H9 (cell line): ENCODE measurements around the gene SPA17. TPM values are rescaled to one million over a fixed set of nuclear protein-coding genes. Genes with fewer than 3 reads are reported as not detected.

Experiments
- DNase-seq: peaks from one replicate; pipeline ENCODE4 v3.0.0-alpha.2; 2017
- H2AFZ ChIP-seq: one replicate; pipeline ENCODE4 v1.6.1; 2013; ENCODE audit warnings: mild to moderate bottlenecking, low read length, control low read depth, moderate library complexity
- H2AK5ac ChIP-seq: 2 replicates; pipeline ENCODE4 v1.6.1; 2013; ENCODE audit warnings: low read length, control low read depth, mixed read lengths; ENCODE audit not compliant: insufficient read length
- H2BK120ac ChIP-seq: one replicate; pipeline ENCODE4 v1.6.1; 2013; ENCODE audit warnings: low read depth, mild to moderate bottlenecking, low read length, control low read depth, inconsistent platforms; ENCODE audit not compliant: poor library complexity, severe bottlenecking
- H2BK12ac ChIP-seq: 2 replicates; pipeline ENCODE4 v1.6.1; 2013; ENCODE audit warnings: low read length, control low read depth, mixed read lengths, low read depth; ENCODE audit not compliant: insufficient read length
- H2BK15ac ChIP-seq: 2 replicates; pipeline ENCODE4 v1.6.1; 2013; ENCODE audit warnings: low read depth, low read length, control low read depth
- H2BK20ac ChIP-seq: one replicate; pipeline ENCODE4 v1.6.1; 2013; ENCODE audit warnings: low read depth, mild to moderate bottlenecking, low read length, control low read depth, inconsistent platforms; ENCODE audit not compliant: poor library complexity, severe bottlenecking
- H2BK5ac ChIP-seq: 2 replicates; pipeline ENCODE4 v1.6.1; 2013; ENCODE audit warnings: low read length, control low read depth, mixed read lengths; ENCODE audit not compliant: insufficient read length
- H3K14ac ChIP-seq: 2 replicates; pipeline ENCODE4 v1.6.1; 2013; ENCODE audit warnings: low read length, control low read depth; ENCODE audit not compliant: insufficient read depth
- H3K18ac ChIP-seq: 2 replicates; pipeline ENCODE4 v1.6.1; 2013; ENCODE audit warnings: low read depth, mild to moderate bottlenecking, mixed read lengths, low read length, control low read depth; ENCODE audit not compliant: insufficient read length
- H3K23ac ChIP-seq: 2 replicates; pipeline ENCODE4 v1.6.1; 2013; ENCODE audit warnings: low read length, control low read depth, mixed read lengths, low read depth; ENCODE audit not compliant: insufficient read length
- H3K23me2 ChIP-seq: 2 replicates; pipeline ENCODE4 v1.6.1; 2013; ENCODE audit warnings: low read depth, mild to moderate bottlenecking, mixed read lengths, low read length, control low read depth; ENCODE audit not compliant: insufficient read length, poor library complexity, severe bottlenecking
- H3K27ac ChIP-seq: 2 replicates; pipeline ENCODE4 v1.5.1; 2013; ENCODE audit warnings: low read length, control low read depth, mixed read lengths, low read depth; ENCODE audit not compliant: insufficient read length
- H3K27me3 ChIP-seq: 2 replicates; pipeline ENCODE4 v1.6.1; 2013; ENCODE audit warnings: low read length, control low read depth, inconsistent platforms; ENCODE audit not compliant: insufficient read depth
- H3K4ac ChIP-seq: 2 replicates; pipeline ENCODE4 v1.6.1; 2013; ENCODE audit warnings: low read depth, mild to moderate bottlenecking, control low read depth, inconsistent platforms, low read length, moderate library complexity
- H3K4me1 ChIP-seq: 2 replicates; pipeline ENCODE4 v1.6.1; 2013; ENCODE audit warnings: low read length, control low read depth, inconsistent platforms; ENCODE audit not compliant: insufficient read depth
- H3K4me2 ChIP-seq: 2 replicates; pipeline ENCODE4 v1.6.1; 2013; ENCODE audit warnings: low read length, control low read depth, mixed read lengths; ENCODE audit not compliant: insufficient read length, insufficient read depth
- H3K56ac ChIP-seq: 2 replicates; pipeline ENCODE4 v1.6.1; 2013; ENCODE audit warnings: low read depth, mild to moderate bottlenecking, mixed read lengths, low read length, control low read depth; ENCODE audit not compliant: insufficient read length
- H3K79me1 ChIP-seq: 2 replicates; pipeline ENCODE4 v1.6.1; 2013; ENCODE audit warnings: low read depth, mild to moderate bottlenecking, moderate library complexity, low read length, control low read depth, inconsistent platforms; ENCODE audit not compliant: insufficient read depth, poor library complexity, severe bottlenecking
- H3K79me2 ChIP-seq: 2 replicates; pipeline ENCODE4 v1.6.1; 2013; ENCODE audit warnings: low read length, control low read depth, inconsistent platforms; ENCODE audit not compliant: insufficient read depth
- H3K9ac ChIP-seq: 2 replicates; pipeline ENCODE4 v1.6.1; 2013; ENCODE audit warnings: low read length, control low read depth, mixed read lengths; ENCODE audit not compliant: insufficient read length; ENCODE audit errors: extremely low read depth
- H3K9me3 ChIP-seq: one replicate; pipeline ENCODE4 v1.6.1; 2013; ENCODE audit warnings: low read depth, low read length, inconsistent platforms; ENCODE audit not compliant: control insufficient read depth
- H3T11ph ChIP-seq: one replicate; pipeline ENCODE4 v1.6.1; 2013; ENCODE audit warnings: mild to moderate bottlenecking, low read length, control low read depth, inconsistent platforms
- H4K20me1 ChIP-seq: one replicate; pipeline ENCODE4 v1.6.1; 2013; ENCODE audit not compliant: control insufficient read depth, insufficient read length, insufficient read depth
- H4K5ac ChIP-seq: 2 replicates; pipeline ENCODE4 v1.6.1; 2013; ENCODE audit warnings: low read depth, mild to moderate bottlenecking, mixed read lengths, low read length, control low read depth; ENCODE audit not compliant: insufficient read length
- H4K8ac ChIP-seq: replicated peaks from 2 replicates; pipeline ENCODE4 v1.6.1; 2013; ENCODE audit warnings: low read length, control low read depth, mixed read lengths, low read depth; ENCODE audit not compliant: insufficient read length
- H4K91ac ChIP-seq: 2 replicates; pipeline ENCODE4 v1.6.1; 2013; ENCODE audit warnings: low read depth, mild to moderate bottlenecking, moderate library complexity, mixed read lengths, low read length, control low read depth; ENCODE audit not compliant: insufficient read length
- H3K27ac Mint-ChIP-seq, 3 experiments: 2 replicates in 2 of 3; 3 replicates in 1 of 3; pipeline ENCODE4 v1.8.0; 2020 to 2021; ENCODE audit warnings: mixed read lengths in 3 of 3, mild to moderate bottlenecking in 1 of 3, moderate library complexity in 1 of 3
- H3K27me3 Mint-ChIP-seq: 2 replicates; pipeline ENCODE4 v1.8.0; 2021; ENCODE audit warnings: low read depth, mild to moderate bottlenecking, moderate library complexity, mixed read lengths
- H3K36me3 Mint-ChIP-seq, 3 experiments: 2 replicates in 2 of 3; 3 replicates in 1 of 3; pipeline ENCODE4 v1.8.0; 2020 to 2021; ENCODE audit warnings: low read depth in 3 of 3, mixed read lengths in 3 of 3; ENCODE audit not compliant: insufficient read depth in 1 of 3
- H3K4me1 Mint-ChIP-seq, 2 experiments: 2 replicates each; pipeline ENCODE4 v1.8.0; 2020; ENCODE audit warnings: mixed read lengths in 2 of 2
- H3K4me3 Mint-ChIP-seq, 2 experiments: 2 replicates in 1 of 2; 3 replicates in 1 of 2; pipeline ENCODE4 v1.8.0; 2020 to 2021; ENCODE audit warnings: mild to moderate bottlenecking in 2 of 2, mixed read lengths in 2 of 2, moderate library complexity in 1 of 2
- H3K9me3 Mint-ChIP-seq, 2 experiments: 2 replicates in 1 of 2; 3 replicates in 1 of 2; pipeline ENCODE4 v1.8.0; 2020; ENCODE audit warnings: mild to moderate bottlenecking in 2 of 2, mixed read lengths in 2 of 2, moderate library complexity in 1 of 2
- CTCF ChIP-seq: fragments of 200-600 bp; sonication (generic); conservative IDR thresholded peaks from 3 replicates; pipeline ENCODE4 v1.8.0; 2021; ENCODE audit warnings: antibody characterized with exemption, mild to moderate bottlenecking
- WGBS: extraction: QIAGEN DNeasy Blood & Tissue Kit; methylation state at CpG from one replicate; pipeline ENCODE4 v1.1.7; 2013; ENCODE audit warnings: missing lambda C conversion rate, low lambda C conversion rate, mixed read lengths; ENCODE audit not compliant: insufficient read length; ENCODE audit errors: extremely low coverage; 5-methylcytosine and 5-hydroxymethylcytosine counted together
- total RNA-seq: library from RNA; stranded (reverse); gene quantifications from 2 replicates; pipeline ENCODE4 v1.2.1, GENCODE V29; 2021

The SPA17 gene
- total RNA-seq, 1 experiment from 2014 or later: 6.9 TPM

DNA sequence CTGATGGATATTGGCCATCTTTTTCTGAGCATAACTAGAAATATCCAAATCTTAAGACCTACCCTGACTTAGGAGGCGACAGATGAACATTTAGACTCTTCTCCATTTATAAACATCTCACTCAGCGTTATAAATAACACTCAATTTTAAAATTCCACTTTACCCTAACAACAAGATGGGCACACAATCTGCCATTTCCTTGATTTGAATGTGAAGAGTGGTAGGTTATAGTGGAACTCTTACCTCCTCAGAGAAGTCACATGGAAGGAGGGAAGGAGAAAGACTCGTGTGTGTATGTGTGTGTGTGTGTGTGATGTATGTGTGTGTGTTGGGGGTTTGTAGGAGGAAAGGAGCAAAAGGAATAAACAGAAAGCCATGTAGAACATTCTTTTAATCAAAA, 15.2 kb upstream of the SPA17 start:
- peaks cover 4% of the 10 kb centered on the region; the same call in 1 of the 2 replicates for H3K4me1 ChIP-seq
- H2BK12ac ChIP-seq: no peak overlapping the region
- H3K14ac ChIP-seq: no peak overlapping the region
- H4K5ac ChIP-seq: no peak overlapping the region
- H3K23me2 ChIP-seq: no peaks in the 10 kb centered on the region
- H2BK5ac ChIP-seq: no peak overlapping the region
- Mint-ChIP-seq H3K4me3 (no peak overlapping the region; a peak in 1 of 5 replicates), H3K9me3 (no peaks in the 10 kb centered on the region; a peak in 1 of 5 replicates), H3K27ac (no peak overlapping the region), H3K27me3 (0 out of 2 replicates have a peak, but pooled peaks cover 1% of the 10 kb centered on the region), H3K36me3 (no peaks in the 10 kb centered on the region; a peak in 1 of 7 replicates), H3K4me1 (peaks cover 18 to 19% of the 10 kb centered on the region in 2 experiments)
- no peak overlapping the region for H2AK5ac ChIP-seq
- H2AFZ ChIP-seq: no peak overlapping the region
- no peak overlapping the region for H3K9ac ChIP-seq
- no peak overlapping the region for H4K8ac ChIP-seq
- H3K4ac ChIP-seq: no peak overlapping the region
- H2BK120ac ChIP-seq: no peak overlapping the region
- H2BK15ac ChIP-seq: no peak overlapping the region
- H4K20me1 ChIP-seq: no peaks in the 10 kb centered on the region
- no peaks in the 10 kb centered on the region for H3K79me1 ChIP-seq
- no peak for DNase-seq
- TF ChIP-seq CTCF: no peak
- no peak overlapping the region for H3K27ac ChIP-seq
- no peaks in the 10 kb centered on the region for H3K9me3 ChIP-seq
- H3K27me3 ChIP-seq: no peaks in the 10 kb centered on the region
- H3T11ph ChIP-seq: no peak overlapping the region
- H3K4me2 ChIP-seq: no peak overlapping the region
- no peak overlapping the region for H3K56ac ChIP-seq
- H3K18ac ChIP-seq: no peak overlapping the region
- H3K79me2 ChIP-seq: no peaks in the 10 kb centered on the region
- 100% methylated on average over 2 of the region's 3 CpGs for WGBS
- no peak overlapping the region for H4K91ac ChIP-seq
- no peak overlapping the region for H3K23ac ChIP-seq
- no peak overlapping the region for H2BK20ac ChIP-seq
